ENCODE results near the gene CAPN9.
"Not testable (repeated sequence)": the region's sequence is repeated elsewhere in the genome, so short reads cannot be mapped to it uniquely, and the experiment has no call there.

Gene CAPN9

GRCh38 chr1:230710543-230710904 is 36.7 kb upstream of the CAPN9 start:
- DNase-seq, result no peak

GRCh38 chr1:230711245-230711644 is 35.9 kb upstream of the CAPN9 start:
- no peak for DNase-seq

- no peak for DNase-seq
These were observed 34.7 kb upstream of the CAPN9 start for GRCh38 chr1:230712470-230712942.

GRCh38 chr1:230713138-230713537 is 34.0 kb upstream of the CAPN9 start:
- no peak for DNase-seq

DNA sequence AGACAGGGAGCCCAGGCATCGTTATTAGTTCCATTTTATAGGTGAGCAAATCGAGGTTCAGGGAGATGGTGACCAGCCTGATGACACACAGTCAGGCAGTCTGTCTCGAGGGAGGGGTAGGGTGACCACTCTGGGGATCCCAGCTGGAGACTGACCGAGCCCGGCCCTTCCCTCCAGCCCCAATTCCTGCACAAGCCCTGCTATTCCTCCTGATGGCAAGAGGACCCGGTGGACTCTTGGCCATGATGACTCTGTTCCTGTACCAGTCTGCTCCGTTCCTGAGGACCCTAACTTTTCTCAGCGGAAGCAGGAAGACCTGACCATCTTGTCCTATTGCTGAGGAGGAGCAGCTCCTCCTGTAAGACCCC is 33.7 kb upstream of the CAPN9 start:
- no peak for DNase-seq

GRCh38 chr1:230713915-230714764 is 33.0 kb upstream of the CAPN9 start, which contains the start of gene AGT:
Gene AGT, minus strand, starts transcription at chr1:230714122. Its CDS starts 3,299 bp downstream, at chr1:230710823.
- DNase-seq, result no peak

DNA sequence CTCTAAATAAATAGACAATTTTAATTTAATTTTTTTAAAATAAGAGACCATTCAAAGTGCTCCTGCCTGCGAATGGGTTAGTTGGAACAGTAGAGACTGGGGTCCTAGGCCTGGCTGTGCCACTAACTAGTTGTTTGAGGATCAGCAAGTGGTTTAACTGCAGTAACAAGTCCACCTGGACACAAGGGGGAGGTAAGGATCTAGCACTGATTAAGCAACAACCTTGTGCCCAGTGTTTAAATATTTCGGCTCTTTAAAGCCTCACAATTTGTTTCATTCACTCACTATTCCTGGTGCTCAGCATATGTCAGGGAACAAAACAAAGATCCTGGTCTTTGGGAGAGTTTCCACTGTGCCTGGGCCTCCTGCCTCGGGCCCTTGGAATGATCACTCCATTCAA is 31.7 kb upstream of the CAPN9 start:
- no peak for DNase-seq

DNA sequence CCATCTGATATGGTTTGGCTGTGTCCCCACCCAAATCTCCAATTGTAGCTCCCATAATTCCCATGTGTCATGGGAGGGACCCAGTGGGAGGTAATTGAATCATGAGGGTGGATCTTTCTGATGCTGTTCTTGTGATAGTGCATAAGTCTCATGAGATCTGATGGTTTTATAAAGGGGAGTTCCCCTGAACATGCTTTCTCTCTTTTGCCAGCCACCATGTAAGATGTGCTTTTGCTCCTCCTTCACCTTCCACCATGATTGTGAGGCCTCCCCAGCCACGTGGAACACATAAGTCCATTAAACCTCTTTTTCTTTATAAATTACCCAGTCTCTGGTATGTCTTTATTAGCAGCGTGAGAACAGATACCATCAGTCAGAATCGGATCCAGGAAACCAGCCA is 30.7 kb upstream of the CAPN9 start:
- DNase-seq, result not testable (repeated sequence)

- DNase-seq, result no peak
These were observed 29.9 kb upstream of the CAPN9 start for GRCh38 chr1:230717251-230717650.

GRCh38 chr1:230721849-230722522 is 25.2 kb upstream of the CAPN9 start:
- not testable (repeated sequence) for DNase-seq

- no peak for DNase-seq
These were observed 21.8 kb upstream of the CAPN9 start for GRCh38 chr1:230725256-230726012.

DNA sequence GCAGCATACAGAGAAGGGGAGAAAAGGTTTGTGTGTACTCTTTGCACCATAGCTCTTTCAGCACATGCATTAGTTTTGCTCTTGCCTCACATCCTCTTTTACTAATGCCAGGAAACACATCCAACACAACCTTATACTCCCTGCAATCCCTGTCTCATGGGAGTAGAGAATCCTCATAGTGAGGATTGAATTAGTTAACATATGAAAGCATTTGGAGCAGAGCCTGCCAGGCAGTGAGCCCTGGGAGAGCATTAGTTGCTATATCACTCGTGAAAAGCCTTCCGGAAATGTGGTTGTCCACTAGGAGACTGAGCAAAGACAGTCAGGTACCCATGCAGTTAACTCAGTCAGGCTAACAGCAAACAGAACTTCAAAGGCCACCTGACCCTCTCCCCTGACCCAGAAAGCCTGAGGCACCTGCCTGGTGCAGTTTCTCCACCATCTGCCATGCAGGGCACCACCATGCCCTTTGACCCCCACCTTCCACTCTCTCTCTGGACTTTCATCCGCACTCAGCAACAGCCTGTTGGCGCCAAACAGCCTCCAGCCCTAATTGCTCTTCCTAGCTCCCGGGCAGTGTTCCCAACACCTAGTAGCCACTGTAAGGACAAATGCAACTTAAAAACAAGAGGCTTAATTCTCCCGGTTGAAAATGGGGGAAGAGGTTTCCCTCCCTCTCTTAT is 18.3 kb upstream of the CAPN9 start:
- no peak for DNase-seq

GRCh38 chr1:230730977-230731376 is 16.2 kb upstream of the CAPN9 start:
- no peak for DNase-seq

GRCh38 chr1:230735447-230735846 is 11.7 kb upstream of the CAPN9 start:
- DNase-seq, result no peak

- DNase-seq, result no peak
These were observed 9.4 kb upstream of the CAPN9 start for GRCh38 chr1:230737622-230738262.

- DNase-seq, result no peak
These were observed 7.5 kb upstream of the CAPN9 start for GRCh38 chr1:230739564-230740290.

- no peak for DNase-seq
These were observed 3.3 kb upstream of the CAPN9 start for GRCh38 chr1:230743899-230744298.

- no peak for DNase-seq
These were observed 2.8 kb upstream of the CAPN9 start for GRCh38 chr1:230744382-230744781.

GRCh38 chr1:230745071-230745470 is 2.1 kb upstream of the CAPN9 start:
- DNase-seq, result no peak

GRCh38 chr1:230746617-230747016 is 571 bp upstream of the CAPN9 start:
- no peak for DNase-seq

Measured in stimulated activated CD4-positive, alpha-beta T cell treated with anti-CD3 and anti-CD28 coated beads, Interleukin-2, amount 100 ng/mL, for 24 hours (primary cell).